Stimulated activated CD4-positive, alpha-beta T cell treated with anti-CD3 and anti-CD28 coated beads, Interleukin-15, amount 100 ng/mL, for 24 hours (primary cell): ENCODE results near the gene CDH3.
A peak's percentile ranks its signal among the peaks of the same experiment; 100 is the strongest.

Source experiments
- DNase-seq: peaks from one replicate; pipeline ENCODE4 v3.0.0-alpha.2; 2020

The CDH3 gene

DNA sequence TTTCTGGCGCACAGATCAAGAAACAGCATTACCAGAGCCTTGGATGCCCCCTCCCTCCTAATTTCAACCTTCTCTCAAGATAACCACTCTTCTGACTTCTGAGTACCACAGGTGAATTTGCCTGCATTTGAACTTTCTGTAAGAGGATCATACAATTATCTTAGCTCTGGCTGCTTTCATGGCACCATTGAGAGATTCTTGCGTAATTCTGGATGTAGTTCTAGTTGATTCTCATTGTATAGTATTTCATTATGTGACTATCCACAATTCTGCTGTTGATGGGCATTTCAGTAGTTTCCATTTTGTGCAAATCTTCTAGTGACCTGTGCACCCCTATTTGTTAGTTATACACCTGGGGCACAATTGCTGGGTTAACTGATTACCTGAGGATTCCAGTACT lies 7.5 kb downstream of the CDH3 start:
- no peak for DNase-seq

DNA sequence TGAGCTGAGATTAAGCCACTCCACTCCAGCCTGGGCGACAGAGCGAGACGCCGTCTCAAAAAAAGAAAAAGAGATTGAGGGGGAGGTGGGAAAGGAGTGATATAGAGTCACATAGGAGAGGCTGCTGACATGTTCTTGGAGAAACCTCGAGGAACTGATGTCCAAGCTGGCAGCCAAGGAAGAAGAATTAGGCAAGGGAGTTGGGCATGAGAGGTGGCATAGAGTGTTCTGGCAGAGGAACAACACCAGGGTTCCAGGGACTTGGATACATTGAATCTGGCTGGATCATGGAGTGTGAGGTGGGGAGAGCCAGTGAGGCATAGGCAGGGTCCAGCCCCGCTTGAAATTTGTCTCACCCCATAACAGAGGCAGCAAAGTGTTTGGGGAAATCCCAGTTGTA lies 10.7 kb downstream of the CDH3 start:
- no peak for DNase-seq

- no peak for DNase-seq
Measured at GRCh38 chr16:68656751-68657150, 11.6 kb downstream of the CDH3 start.

- no peak for DNase-seq
Measured at GRCh38 chr16:68658341-68658973, 13.3 kb downstream of the CDH3 start.

DNA sequence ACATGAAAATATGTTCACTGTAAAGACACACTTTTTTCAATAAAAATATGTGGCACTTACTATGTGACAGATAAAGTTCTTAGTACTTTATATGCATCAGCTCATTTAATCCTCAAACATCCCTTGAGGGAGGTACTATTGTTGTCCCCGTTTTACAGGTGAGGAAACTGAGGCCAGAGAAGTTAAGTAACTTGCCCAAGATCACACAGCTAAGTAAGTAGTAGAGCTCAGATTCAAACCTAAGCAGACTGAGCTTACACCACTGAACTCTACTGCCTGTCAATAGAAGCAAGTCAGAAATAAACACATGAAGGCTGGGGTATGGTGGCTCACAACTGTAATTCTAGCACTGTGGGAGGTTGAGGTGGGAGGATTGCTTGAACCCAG lies 13.9 kb downstream of the CDH3 start:
- no peak for DNase-seq

GRCh38 chr16:68659412-68660358 lies 14.6 kb downstream of the CDH3 start:
- DNase-seq = no peak

- DNase-seq = no peak
Measured at GRCh38 chr16:68660359-68660795, 15.3 kb downstream of the CDH3 start.

- DNase-seq = no peak
Measured at GRCh38 chr16:68662035-68662434, 16.9 kb downstream of the CDH3 start.

GRCh38 chr16:68664297-68664696 lies 19.2 kb downstream of the CDH3 start:
- DNase-seq = no peak

GRCh38 chr16:68665501-68665900 lies 20.4 kb downstream of the CDH3 start:
- DNase-seq = no peak

- DNase-seq = peak; percentile 55
Measured at GRCh38 chr16:68668266-68668665, 23.2 kb downstream of the CDH3 start.

GRCh38 chr16:68676113-68676860 lies 31.2 kb downstream of the CDH3 start:
- DNase-seq = no peak

DNA sequence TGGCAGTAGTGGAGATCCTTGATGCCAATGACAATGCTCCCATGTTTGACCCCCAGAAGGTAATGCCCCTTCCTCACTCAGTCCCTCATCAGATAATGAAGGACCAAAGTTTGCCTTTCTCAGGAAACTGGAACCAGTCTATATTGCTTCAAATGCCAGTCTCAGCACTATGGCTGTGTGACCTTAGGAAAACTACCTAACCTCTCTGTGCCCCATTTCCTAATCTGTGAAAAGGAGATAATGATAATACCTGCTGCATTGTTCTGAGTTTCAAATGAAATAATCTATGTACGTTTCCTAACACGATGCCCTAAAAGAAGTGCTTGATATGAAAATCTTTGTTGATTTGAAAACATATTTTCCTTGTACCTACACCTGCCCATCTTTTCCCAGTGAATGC lies 35.9 kb downstream of the CDH3 start:
- DNase-seq = no peak

DNA sequence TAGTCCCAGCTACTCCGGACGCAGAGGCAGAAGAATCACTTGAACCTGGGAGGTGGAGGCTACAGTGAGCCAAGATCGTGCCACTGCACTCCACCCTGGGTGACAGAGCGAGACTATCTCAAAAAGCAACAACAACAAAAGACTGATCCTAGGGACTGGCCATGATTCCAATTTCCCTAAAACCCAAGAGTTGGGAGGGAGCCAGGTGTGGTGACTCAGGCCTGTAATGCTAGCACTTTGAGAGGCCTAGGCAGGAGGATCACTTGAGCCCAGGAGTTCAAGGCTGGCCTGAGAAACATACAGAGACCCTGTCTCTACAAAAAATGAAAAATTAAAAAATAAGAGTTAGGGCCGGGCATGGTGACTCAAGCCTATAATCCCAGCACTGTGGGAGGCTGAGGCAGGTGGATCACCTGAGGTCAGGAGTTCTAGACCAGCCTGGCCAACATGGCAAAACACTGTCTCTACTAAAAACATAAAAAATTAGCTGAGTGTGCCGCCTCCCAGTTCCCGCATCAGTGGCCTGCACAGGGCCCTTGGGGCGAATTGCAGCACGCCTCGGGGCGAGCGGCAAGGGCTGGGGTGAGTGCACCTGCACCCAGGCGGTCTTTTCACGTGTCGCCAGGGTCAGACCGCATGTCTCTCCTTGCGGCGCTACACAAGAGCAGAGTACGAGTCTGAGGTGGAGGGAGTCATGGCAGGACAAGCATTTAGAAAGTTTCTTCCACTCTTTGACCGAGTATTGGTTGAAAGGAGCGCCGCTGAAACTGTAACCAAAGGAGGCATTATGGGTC lies 40.8 kb downstream of the CDH3 start:
- DNase-seq = no peak

DNA sequence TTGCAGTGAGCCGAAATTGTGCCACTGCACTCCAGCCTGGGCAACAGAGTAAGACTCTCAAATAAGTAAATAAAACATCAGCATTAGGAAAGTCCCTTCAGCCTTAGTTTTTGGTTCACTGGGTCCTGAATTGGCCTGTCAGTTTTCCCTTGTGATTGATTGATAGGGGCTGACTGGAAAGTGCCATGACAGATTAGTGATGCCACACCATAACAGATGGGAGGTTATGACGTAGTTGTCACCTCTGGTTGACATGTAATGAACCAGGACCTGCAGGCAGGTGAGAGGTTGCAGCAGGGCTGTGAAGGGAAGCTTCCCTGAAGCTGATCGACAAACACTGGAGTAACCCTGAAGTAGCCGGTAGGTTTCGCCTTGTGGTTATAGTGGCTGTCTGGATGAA lies 41.8 kb downstream of the CDH3 start:
- no peak for DNase-seq

DNA sequence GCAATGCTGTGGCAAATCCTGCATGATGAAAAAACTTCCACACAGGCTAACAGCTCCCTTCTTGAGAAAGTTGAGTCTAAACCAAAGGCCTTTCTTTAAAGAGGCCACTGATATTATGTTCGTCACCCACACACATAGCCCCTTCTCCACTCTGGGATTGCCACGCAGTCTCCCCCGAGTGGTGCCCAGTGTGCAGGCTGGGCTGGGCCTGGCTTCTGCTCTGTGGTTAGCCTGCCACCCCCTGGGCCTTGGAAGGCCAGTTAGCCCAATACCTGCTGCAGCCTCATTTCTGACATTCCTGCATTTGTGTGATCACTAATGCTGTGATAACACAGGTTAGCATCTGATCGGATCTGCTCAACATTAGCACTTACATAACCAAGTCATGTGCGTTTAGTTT lies 44.8 kb downstream of the CDH3 start:
- DNase-seq = no peak

DNA sequence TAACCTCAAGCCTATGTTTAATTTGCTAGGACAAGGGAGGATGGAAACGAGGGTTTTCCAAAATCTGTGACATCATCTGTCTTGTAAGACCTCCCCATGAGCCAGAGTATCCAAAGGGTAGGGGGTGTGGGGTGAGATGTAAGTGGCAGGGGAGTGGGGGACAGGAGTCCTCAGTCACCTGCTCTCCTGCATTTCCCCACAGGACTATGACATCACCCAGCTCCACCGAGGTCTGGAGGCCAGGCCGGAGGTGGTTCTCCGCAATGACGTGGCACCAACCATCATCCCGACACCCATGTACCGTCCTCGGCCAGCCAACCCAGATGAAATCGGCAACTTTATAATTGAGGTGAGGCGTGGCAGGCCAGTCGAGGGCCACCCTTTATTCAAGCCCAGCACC lies 50.5 kb downstream of the CDH3 start:
- no peak for DNase-seq

DNA sequence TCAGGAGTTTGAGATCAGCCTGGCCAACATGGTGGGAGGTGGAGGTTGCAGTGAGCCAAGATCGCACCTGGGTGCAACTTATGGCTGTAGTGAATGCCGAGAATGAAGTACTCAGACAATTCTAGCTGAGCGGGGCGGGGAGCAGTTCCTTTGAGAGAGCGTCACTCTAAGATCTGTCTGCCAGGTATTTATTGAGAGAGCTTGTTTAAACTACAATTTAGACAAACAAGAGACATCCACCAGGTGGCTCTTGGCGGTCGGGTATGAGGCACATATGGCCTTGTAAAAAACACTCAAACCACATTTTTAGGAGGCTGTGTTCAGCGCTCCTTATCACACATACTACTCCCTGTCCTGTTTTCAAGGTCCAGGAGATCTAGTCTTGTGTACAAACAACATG lies 51.4 kb downstream of the CDH3 start:
- no peak for DNase-seq

DNA sequence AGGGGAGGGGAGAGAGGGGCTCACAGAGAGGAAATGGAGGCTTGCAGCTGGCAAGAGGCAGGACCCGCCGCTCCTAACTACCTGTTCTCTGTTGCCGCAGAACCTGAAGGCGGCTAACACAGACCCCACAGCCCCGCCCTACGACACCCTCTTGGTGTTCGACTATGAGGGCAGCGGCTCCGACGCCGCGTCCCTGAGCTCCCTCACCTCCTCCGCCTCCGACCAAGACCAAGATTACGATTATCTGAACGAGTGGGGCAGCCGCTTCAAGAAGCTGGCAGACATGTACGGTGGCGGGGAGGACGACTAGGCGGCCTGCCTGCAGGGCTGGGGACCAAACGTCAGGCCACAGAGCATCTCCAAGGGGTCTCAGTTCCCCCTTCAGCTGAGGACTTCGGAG lies 53.0 kb downstream of the CDH3 start:
- DNase-seq = no peak

GRCh38 chr16:68700120-68700519 lies 55.0 kb downstream of the CDH3 start:
- DNase-seq = no peak

DNA sequence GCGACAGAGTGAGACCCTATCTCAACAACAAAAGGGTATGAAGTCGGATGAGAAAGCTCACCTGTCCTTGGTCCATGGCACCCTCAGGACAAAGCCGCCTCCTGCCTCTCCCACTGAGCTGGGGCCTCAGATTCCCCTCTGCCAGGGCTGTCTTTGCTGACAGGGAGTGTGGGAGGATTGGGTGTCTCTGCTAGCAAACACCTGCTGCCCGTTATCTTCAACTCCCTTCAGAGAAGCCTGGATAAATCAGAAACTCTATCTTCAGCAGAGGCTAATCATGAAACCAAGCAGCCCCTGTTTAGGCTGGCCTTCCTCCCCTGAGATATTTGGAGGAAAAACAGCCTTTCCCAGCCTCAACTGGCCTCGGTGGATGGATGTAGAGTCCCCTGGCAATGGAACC lies 55.7 kb downstream of the CDH3 start:
- no peak for DNase-seq

DNA sequence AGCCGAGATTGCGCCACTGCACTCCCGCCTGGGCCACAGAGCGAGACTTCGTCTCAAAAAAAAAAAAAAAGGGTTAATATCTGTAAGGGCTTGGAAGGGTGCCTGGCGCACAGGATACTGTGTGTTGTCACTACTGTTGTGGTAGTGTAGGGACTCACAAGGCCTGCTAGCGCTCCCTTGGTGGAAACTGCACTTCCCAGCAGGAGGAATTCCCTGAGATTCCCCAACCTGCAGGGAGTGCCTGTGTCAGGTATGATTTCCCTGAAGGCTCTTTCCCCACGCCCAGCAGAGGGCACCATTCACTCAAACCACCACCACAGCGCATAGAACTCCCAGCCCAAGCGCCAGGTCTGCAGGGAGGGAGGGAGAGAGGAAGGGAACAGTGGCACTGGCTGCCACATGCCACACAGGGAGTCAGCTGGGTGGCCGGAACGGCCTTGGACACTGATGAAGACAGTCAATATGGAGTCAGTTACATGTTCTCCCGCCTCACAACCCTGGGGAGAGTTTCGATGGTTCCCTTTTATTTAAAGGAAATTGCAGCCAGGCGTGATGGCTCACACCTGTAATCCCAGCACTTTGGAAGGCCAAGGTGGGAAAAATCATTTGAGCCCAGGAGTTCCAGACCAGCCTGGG lies 59.2 kb downstream of the CDH3 start:
- peak; percentile 82 for DNase-seq
